ENCODE results near the gene SPG7.

- TF ChIP-seq CTCF (conservative IDR thresholded peaks at IDR 0.05 in 1 of 2, IDR thresholded peaks at IDR 0.05 in 1 of 2; ENCODE audit: extremely low read depth in 1 of 2, insufficient read depth in 1 of 2, low read depth in 1 of 2, low read length in 2 of 2) = peak in 1 of 2 donors; percentile 9
- no peak for TF ChIP-seq EZH2 (IDR thresholded peaks at IDR 0.05; ENCODE audit: borderline replicate concordance, low read length)
Observed at GRCh38 chr16:89502081-89502843, 5.9 kb upstream of the SPG7 start.

All from mammary epithelial cell (primary cell).